ENCODE results near the gene SLC6A15. TPM values are rescaled to one million over a fixed set of nuclear protein-coding genes. Genes with fewer than 3 reads are reported as not detected.
A peak's percentile ranks its signal among the peaks of the same experiment; 100 is the strongest.

Gene SLC6A15
- total and polyA plus RNA-seq, 4 experiments from 2014 or later, result not detected

GRCh38 chr12:84843593-84844144 lies 68.9 kb downstream of the SLC6A15 start:
- intact Hi-C loops (cut with micrococcal nuclease), result no loop called here
- H3K4me3 ChIP-seq (ENCODE audit: low read length in 2 of 2), result no peak overlapping the region
- ChIA-PET CTCF (ENCODE audit: partially characterized antibody) (interaction anchor here (1.3 kb wide), 1 partner anchor 10 kb away, joined by 3 read pairs; no protein-coding TSS in a partner anchor), POLR2A (ENCODE audit: partially characterized antibody) (no interaction called here)
- peak in 1 of 5 donors; percentile 6 for DNase-seq
- no peaks in the 10 kb centered on the region for H3K9me3 ChIP-seq (ENCODE audit: control insufficient read depth in 1 of 2, low read length in 2 of 2)
- H3K4me1 Mint-ChIP-seq, result peaks cover 9 to 17% (median 12%) of the 10 kb centered on the region in 4 donors
- no peaks in the 10 kb centered on the region for H3K36me3 Mint-ChIP-seq
- no peaks in the 10 kb centered on the region for H3K9me3 Mint-ChIP-seq
- no peaks in the 10 kb centered on the region for H3K4me1 ChIP-seq (ENCODE audit: insufficient read depth, low read length)
- H3K36me3 ChIP-seq (ENCODE audit: insufficient read depth, low read length), result no peaks in the 10 kb centered on the region
- no peaks in the 10 kb centered on the region for H3K27me3 ChIP-seq (ENCODE audit: insufficient read depth, low read length)
- H3K27ac ChIP-seq (ENCODE audit: low read depth, low read length), result no peak overlapping the region
- H3K4me3 Mint-ChIP-seq, result no peak overlapping the region
- peak overlapping the region in 6 of 7 donors; percentile 4 to 80 (median 60) for H3K27ac Mint-ChIP-seq
- H3K27me3 Mint-ChIP-seq, result no peaks in the 10 kb centered on the region

- DNase-seq, result peak in 4 of 5 donors; percentile 10 to 18 (median 10)
- Mint-ChIP-seq H3K36me3 (no peaks in the 10 kb centered on the region), H3K4me3 (no peak overlapping the region), H3K27ac (no peak overlapping the region), H3K27me3 (no peaks in the 10 kb centered on the region), H3K9me3 (no peaks in the 10 kb centered on the region), H3K4me1 (peaks cover 9 to 17% (median 12%) of the 10 kb centered on the region in 4 donors)
- Histone ChIP-seq H3K27ac (ENCODE audit: low read depth, low read length) (no peak overlapping the region), H3K36me3 (ENCODE audit: insufficient read depth, low read length) (no peaks in the 10 kb centered on the region), H3K27me3 (ENCODE audit: insufficient read depth, low read length) (no peaks in the 10 kb centered on the region), H3K4me1 (ENCODE audit: insufficient read depth, low read length) (no peaks in the 10 kb centered on the region), H3K4me3 (ENCODE audit: low read length in 2 of 2) (no peak overlapping the region), H3K9me3 (ENCODE audit: control insufficient read depth in 1 of 2, low read length in 2 of 2) (no peaks in the 10 kb centered on the region)
- ChIA-PET CTCF (ENCODE audit: partially characterized antibody) (interaction anchor here (1.3 kb wide), 1 partner anchor 9 kb away, joined by 3 read pairs; no protein-coding TSS in a partner anchor), POLR2A (ENCODE audit: partially characterized antibody) (no interaction called here)
- intact Hi-C loops (cut with micrococcal nuclease), result no loop called here
Measured at GRCh38 chr12:84842406-84843013, 70.1 kb downstream of the SLC6A15 start.

GRCh38 chr12:84841591-84841990 lies 71.0 kb downstream of the SLC6A15 start:
- DNase-seq, result no peak
- Mint-ChIP-seq H3K36me3 (no peaks in the 10 kb centered on the region), H3K4me3 (no peak overlapping the region), H3K27me3 (peaks cover 0 to 1% of the 10 kb centered on the region in 2 donors), H3K4me1 (peaks cover 9 to 17% (median 12%) of the 10 kb centered on the region in 4 donors), H3K27ac (no peak overlapping the region), H3K9me3 (no peaks in the 10 kb centered on the region)
- Histone ChIP-seq H3K4me1 (ENCODE audit: insufficient read depth, low read length) (no peaks in the 10 kb centered on the region), H3K27me3 (ENCODE audit: insufficient read depth, low read length) (no peaks in the 10 kb centered on the region), H3K27ac (ENCODE audit: low read depth, low read length) (no peak overlapping the region), H3K4me3 (ENCODE audit: low read length in 2 of 2) (no peak overlapping the region), H3K9me3 (ENCODE audit: control insufficient read depth in 1 of 2, low read length in 2 of 2) (no peaks in the 10 kb centered on the region), H3K36me3 (ENCODE audit: insufficient read depth, low read length) (no peaks in the 10 kb centered on the region)
- intact Hi-C loops (cut with micrococcal nuclease), result no loop called here
- CTCF ChIA-PET (ENCODE audit: partially characterized antibody), result no interaction called here
- POLR2A ChIA-PET (ENCODE audit: partially characterized antibody), result no interaction called here

- Histone ChIP-seq H3K4me1 (ENCODE audit: insufficient read depth, low read length) (no peaks in the 10 kb centered on the region), H3K27ac (ENCODE audit: low read depth, low read length) (no peak overlapping the region), H3K4me3 (ENCODE audit: low read length in 2 of 2) (no peak overlapping the region), H3K36me3 (ENCODE audit: insufficient read depth, low read length) (no peaks in the 10 kb centered on the region), H3K9me3 (ENCODE audit: control insufficient read depth in 1 of 2, low read length in 2 of 2) (no peaks in the 10 kb centered on the region), H3K27me3 (ENCODE audit: insufficient read depth, low read length) (no peaks in the 10 kb centered on the region)
- CTCF ChIA-PET (ENCODE audit: partially characterized antibody), result no interaction called here
- Mint-ChIP-seq H3K27me3 (peaks cover 0 to 1% of the 10 kb centered on the region in 2 donors), H3K9me3 (no peaks in the 10 kb centered on the region), H3K27ac (no peak overlapping the region), H3K36me3 (no peaks in the 10 kb centered on the region), H3K4me1 (peaks cover 9 to 17% (median 12%) of the 10 kb centered on the region in 4 donors), H3K4me3 (no peak overlapping the region)
- POLR2A ChIA-PET (ENCODE audit: partially characterized antibody), result no interaction called here
- intact Hi-C loops (cut with micrococcal nuclease), result no loop called here
- no peak for DNase-seq
Measured at GRCh38 chr12:84840356-84840755, 72.2 kb downstream of the SLC6A15 start.

- H3K36me3 ChIP-seq (ENCODE audit: insufficient read depth, low read length), result no peaks in the 10 kb centered on the region
- H3K27me3 Mint-ChIP-seq, result peaks cover 2 to 3% of the 10 kb centered on the region in 2 donors
- intact Hi-C loops (cut with micrococcal nuclease), result no loop called here
- H3K9me3 ChIP-seq (ENCODE audit: control insufficient read depth in 1 of 2, low read length in 2 of 2), result no peaks in the 10 kb centered on the region
- CTCF ChIA-PET (ENCODE audit: partially characterized antibody), result no interaction called here
- H3K27ac Mint-ChIP-seq, result no peak overlapping the region
- DNase-seq, result no peak
- no peak overlapping the region for H3K4me3 Mint-ChIP-seq
- POLR2A ChIA-PET (ENCODE audit: partially characterized antibody), result no interaction called here
- no peak overlapping the region for H3K27ac ChIP-seq (ENCODE audit: low read depth, low read length)
- H3K4me1 ChIP-seq (ENCODE audit: insufficient read depth, low read length), result no peaks in the 10 kb centered on the region
- H3K4me3 ChIP-seq (ENCODE audit: low read length in 2 of 2), result no peak overlapping the region
- H3K27me3 ChIP-seq (ENCODE audit: insufficient read depth, low read length), result no peaks in the 10 kb centered on the region
- H3K4me1 Mint-ChIP-seq, result no peaks in the 10 kb centered on the region
- no peaks in the 10 kb centered on the region for H3K36me3 Mint-ChIP-seq
- H3K9me3 Mint-ChIP-seq, result no peaks in the 10 kb centered on the region
Measured at GRCh38 chr12:84826925-84827324, 85.7 kb downstream of the SLC6A15 start.

- no peak overlapping the region for H3K27ac ChIP-seq (ENCODE audit: low read depth, low read length)
- Mint-ChIP-seq H3K9me3 (peaks cover 0 to 1% (median 0%) of the 10 kb centered on the region in 8 donors), H3K27me3 (peaks cover 2 to 3% of the 10 kb centered on the region in 2 donors), H3K4me1 (no peaks in the 10 kb centered on the region), H3K36me3 (no peaks in the 10 kb centered on the region), H3K4me3 (no peak overlapping the region), H3K27ac (no peak overlapping the region)
- DNase-seq, result no peak
- ChIA-PET POLR2A (ENCODE audit: partially characterized antibody) (no interaction called here), CTCF (ENCODE audit: partially characterized antibody) (no interaction called here)
- H3K4me3 ChIP-seq (ENCODE audit: low read length in 2 of 2), result no peak overlapping the region
- no peaks in the 10 kb centered on the region for H3K9me3 ChIP-seq (ENCODE audit: control insufficient read depth in 1 of 2, low read length in 2 of 2)
- no peaks in the 10 kb centered on the region for H3K4me1 ChIP-seq (ENCODE audit: insufficient read depth, low read length)
- intact Hi-C loops (cut with micrococcal nuclease), result no loop called here
- H3K27me3 ChIP-seq (ENCODE audit: insufficient read depth, low read length), result no peaks in the 10 kb centered on the region
- H3K36me3 ChIP-seq (ENCODE audit: insufficient read depth, low read length), result no peaks in the 10 kb centered on the region
Measured at GRCh38 chr12:84825149-84825548, 87.5 kb downstream of the SLC6A15 start.

GRCh38 chr12:84822525-84822924 lies 90.1 kb downstream of the SLC6A15 start:
- Mint-ChIP-seq H3K4me3 (no peak overlapping the region), H3K9me3 (peaks cover 0 to 2% (median 0%) of the 10 kb centered on the region in 8 donors), H3K27ac (no peak overlapping the region), H3K36me3 (no peaks in the 10 kb centered on the region), H3K4me1 (no peaks in the 10 kb centered on the region), H3K27me3 (peaks cover 0 to 5% of the 10 kb centered on the region in 2 donors)
- Histone ChIP-seq H3K4me3 (ENCODE audit: low read length in 2 of 2) (no peak overlapping the region), H3K27me3 (ENCODE audit: insufficient read depth, low read length) (no peaks in the 10 kb centered on the region), H3K9me3 (ENCODE audit: control insufficient read depth in 1 of 2, low read length in 2 of 2) (no peaks in the 10 kb centered on the region), H3K36me3 (ENCODE audit: insufficient read depth, low read length) (no peaks in the 10 kb centered on the region), H3K27ac (ENCODE audit: low read depth, low read length) (no peak overlapping the region), H3K4me1 (ENCODE audit: insufficient read depth, low read length) (no peaks in the 10 kb centered on the region)
- intact Hi-C loops (cut with micrococcal nuclease), result no loop called here
- ChIA-PET CTCF (ENCODE audit: partially characterized antibody) (no interaction called here), POLR2A (ENCODE audit: partially characterized antibody) (no interaction called here)
- no peak for DNase-seq

Measured in CD4-positive, alpha-beta memory T cell (primary cell).